Measurements from ENCODE around the gene PIAS2.
"Not testable (repeated sequence)": the region's sequence is repeated elsewhere in the genome, so short reads cannot be mapped to it uniquely, and the experiment has no call there.

The PIAS2 gene
- 8.5 to 51.1 (median 25.5) reads per million in 18 experiments for total RNA-seq

GRCh38 chr18:46917108-46917802 is at the start of gene PIAS2, which contains the start of gene KATNAL2:
Gene PIAS2, minus strand, starts transcription at chr18:46917507. Its CDS starts 162 bp downstream, at chr18:46917345.
Gene KATNAL2, plus strand, starts transcription at chr18:46917602. Its CDS starts 29,271 bp downstream, at chr18:46946873.
- peak; percentile 76 to 83 for DNase-seq

- not testable (repeated sequence) for DNase-seq
Observed at GRCh38 chr18:46966266-46966665, 49.0 kb upstream of the PIAS2 start.

- not testable (repeated sequence) for DNase-seq
Observed at GRCh38 chr18:46964579-46965293, 47.4 kb upstream of the PIAS2 start.

- DNase-seq = not testable (repeated sequence)
Observed at GRCh38 chr18:46963656-46964578, 46.6 kb upstream of the PIAS2 start.

- DNase-seq = no peak
Observed at GRCh38 chr18:46958209-46958608, 40.9 kb upstream of the PIAS2 start.

GRCh38 chr18:46953195-46953594 is 35.9 kb upstream of the PIAS2 start:
- DNase-seq = no peak

- DNase-seq = peak; percentile 9 to 16
Observed at GRCh38 chr18:46950064-46950656, 32.9 kb upstream of the PIAS2 start.

GRCh38 chr18:46946656-46947282 is 29.5 kb upstream of the PIAS2 start:
- peak; percentile 73 to 78 for DNase-seq

GRCh38 chr18:46942646-46943045 is 25.3 kb upstream of the PIAS2 start:
- no peak for DNase-seq

- no peak for DNase-seq
Observed at GRCh38 chr18:46939998-46940571, 22.8 kb upstream of the PIAS2 start.

- no peak for DNase-seq
Observed at GRCh38 chr18:46939337-46939963, 22.1 kb upstream of the PIAS2 start.

GRCh38 chr18:46920653-46921052 is 3.3 kb upstream of the PIAS2 start:
- no peak for DNase-seq

GRCh38 chr18:46920067-46920466 is 2.8 kb upstream of the PIAS2 start:
- DNase-seq = no peak

GRCh38 chr18:46917803-46918600 is 695 bp upstream of the PIAS2 start:
- DNase-seq = peak in 1 of 2 donors; percentile 16

- DNase-seq = peak; percentile 2 to 5
Observed at GRCh38 chr18:46916551-46917107, 678 bp downstream of the PIAS2 start.

GRCh38 chr18:46915800-46916550 is 1.3 kb downstream of the PIAS2 start:
- no peak for DNase-seq

- no peak for DNase-seq
Observed at GRCh38 chr18:46910856-46911255, 6.5 kb downstream of the PIAS2 start.

- no peak for DNase-seq
Observed at GRCh38 chr18:46909497-46909896, 7.8 kb downstream of the PIAS2 start.

GRCh38 chr18:46903406-46903805 is 13.9 kb downstream of the PIAS2 start:
- no peak for DNase-seq
